Ovary (tissue), 10 donors: ENCODE data around the gene BMP2. TPM values are rescaled to one million over a fixed set of nuclear protein-coding genes. Genes with fewer than 3 reads are reported as not detected.

Source experiments
- DNase-seq, 5 donors: peaks; one replicate each; pipeline ENCODE4 v3.0.0-alpha.2; 2019 to 2020
- H3K27ac ChIP-seq, 2 donors: fragments of 200-600 bp; one replicate each; pipeline versions ENCODE4 v1.5.1 to v1.8.0; 2019 to 2022
- H3K27me3 ChIP-seq: fragments of 200-600 bp; one replicate; pipeline ENCODE4 v1.8.0; 2022
- H3K36me3 ChIP-seq: fragments of 200-600 bp; sonication (generic); one replicate; pipeline ENCODE4 v1.5.1; 2019
- H3K4me1 ChIP-seq: one replicate; pipeline ENCODE4 v1.8.1; 2013; ENCODE audit warnings: mild to moderate bottlenecking, moderate library complexity; ENCODE audit not compliant: insufficient read depth
- H3K4me3 ChIP-seq: fragments of 200-600 bp; sonication (generic); one replicate; pipeline ENCODE4 v1.5.1; 2017
- H3K9me3 ChIP-seq, 2 donors: fragments of 200-600 bp in 1 of 2; sonication (generic) in 1 of 2; one replicate each; pipeline versions ENCODE4 v1.5.1 to v1.8.1; 2013 to 2019; ENCODE audit warnings: mild to moderate bottlenecking in 1 of 2, moderate library complexity in 1 of 2
- EP300 ChIP-seq: sonication (generic); formaldehyde crosslinking; IDR thresholded peaks from one replicate; pipeline ENCODE4 v1.6.1; 2017; ENCODE audit warnings: antibody characterized with exemption
- POLR2A ChIP-seq: fragments of 450-650 bp; IDR thresholded peaks from one replicate; pipeline ENCODE4 v1.6.1; 2017; ENCODE audit warnings: antibody characterized with exemption, mild to moderate bottlenecking, moderate library complexity
- WGBS, 3 donors: extraction: QIAGEN DNeasy Blood & Tissue Kit in 1 of 3; methylation state at CpG; one replicate each; pipeline versions ENCODE4 v1.1.5 to v1.1.7; 2013 to 2017; 5-methylcytosine and 5-hydroxymethylcytosine counted together
- intact Hi-C, 4 donors: fragments of 100-400 bp; cut with DNase I; formaldehyde crosslinking; loops; one replicate each; pipeline versions ENCODE4 v1.11.0 to v1.15.1; 2022 to 2023
- long read RNA-seq, 3 donors: library from polyadenylated mRNA in 2 of 3; unstranded in 2 of 3; transcript quantifications; one replicate each; pipeline ENCODE4 v2.0.0 and lab custom pipeline, GENCODE V29; 2021 to 2026
- polyA plus RNA-seq, 2 donors: library from polyadenylated mRNA; stranded (reverse); fragments of 200-250 nt in 1 of 2; fragments of 350-450 nt in 1 of 2; fragmentation: Illumina TruSeq in 1 of 2; extraction: RNeasy Lipid Tissue Mini Kit (QIAGEN cat#74804) in 1 of 2; gene quantifications; one replicate each; pipeline ENCODE4 v1.2.3, GENCODE V29; 2013 to 2014
- total RNA-seq, 7 donors: library from RNA; depleted of rRNA in 2 of 7; stranded (reverse); fragments of >200 nt in 2 of 7; fragmentation: NEBNext Ultra II Directional in 3 of 7; extraction: Animal tissue kit (Norgen Biotek cat#: 25700) in 3 of 7; gene quantifications; one replicate each; pipeline versions ENCODE4 v1.1.0 to v1.2.4, GENCODE V29; 2016 to 2023
- TF ChIP-seq, protein P1 (sequence below), 3 donors: fragments of 450-650 bp in 2 of 3; fragments of 200-600 bp in 1 of 3; IDR thresholded peaks; one replicate each; pipeline versions ENCODE4 v1.5.1 to v1.8.0; 2016 to 2022; ENCODE audit warnings: antibody characterized with exemption in 3 of 3, mild to moderate bottlenecking in 1 of 3
- donor health status: DM: no; HTN: no; CAD: no; lungs with moderate emphysema.
- donor health status: DM: no; HTN: no; CAD: no.
- donor health status: Bipolar disorder and iron deficiency.
- donor health status: DM: yes; HTN: yes; CAD: no.
- donor health status: DM: no; HTN: no; CAD: no.
- donor health status: DM: yes; HTN: yes; CAD: no.

Gene BMP2
- total RNA-seq (1 to 10 TPM in 5 of 7 donors, under 1 TPM in 2; 0.58 to 9.7 (median 2.3) TPM), polyA plus RNA-seq (1 to 10 TPM; 2.7 to 4.1 TPM)
- long read RNA-seq, donor 1, partial matches to known transcripts, result 1 of 1 reads
- long read RNA-seq, donor 1, other reads (novel, unspliced or antisense), result 0 of 1 reads
- long read RNA-seq, donor 2, transcript BMP2-201 (3 exons, 3,601 nt), result major isoform, 22 of 33 reads
- long read RNA-seq, donor 2, partial matches to known transcripts, result 11 of 33 reads
- long read RNA-seq, donor 2, other reads (novel, unspliced or antisense), result 0 of 33 reads
- long read RNA-seq, donor 3, partial matches to known transcripts, result 0 of 4 reads
- long read RNA-seq, donor 3, other reads (novel, unspliced or antisense), result 2 of 4 reads

DNA sequence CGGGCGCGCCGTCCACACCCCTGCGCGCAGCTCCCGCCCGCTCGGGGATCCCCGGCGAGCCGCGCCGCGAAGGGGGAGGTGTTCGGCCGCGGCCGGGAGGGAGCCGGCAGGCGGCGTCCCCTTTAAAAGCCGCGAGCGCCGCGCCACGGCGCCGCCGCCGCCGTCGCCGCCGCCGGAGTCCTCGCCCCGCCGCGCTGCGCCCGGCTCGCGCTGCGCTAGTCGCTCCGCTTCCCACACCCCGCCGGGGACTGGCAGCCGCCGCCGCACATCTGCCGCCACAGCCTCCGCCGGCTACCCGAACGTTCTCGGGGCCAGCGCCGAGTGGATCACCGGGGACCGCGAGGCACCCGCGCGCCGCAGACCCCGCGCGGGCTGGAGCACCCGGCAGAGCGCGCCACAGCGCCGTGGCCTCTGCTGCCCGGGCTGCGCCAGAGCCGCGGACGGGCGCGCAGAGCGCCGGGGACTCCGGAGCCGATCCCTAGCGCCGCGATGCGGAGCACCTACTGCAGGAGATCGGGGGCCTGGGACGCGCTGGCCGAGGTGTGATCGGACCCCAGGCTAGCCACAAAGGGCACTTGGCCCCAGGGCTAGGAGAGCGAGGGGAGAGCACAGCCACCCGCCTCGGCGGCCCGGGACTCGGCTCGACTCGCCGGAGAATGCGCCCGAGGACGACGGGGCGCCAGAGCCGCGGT lies at the start of gene BMP2:
TSS of gene BMP2 (plus strand) at position 151 of the 692 bp plus-strand sequence. CDS start 2,441 bp downstream, outside the sequence.
- Histone ChIP-seq H3K36me3 (no peaks in the 10 kb centered on the region), H3K27me3 (no peaks in the 10 kb centered on the region), H3K4me1 (peaks cover 9% of the 10 kb centered on the region), H3K9me3 (no peaks in the 10 kb centered on the region), H3K4me3 (peak within 1 kb of the TSS; percentile 45), H3K27ac (peak within 1 kb of the TSS in 1 of 2 donors; percentile 9)
- DNase-seq, result peak; percentile 20 to 64 (median 30)
- intact Hi-C loops, result loop anchor here in 2 of 4 donors (5.0 to 10.0 kb wide), 2 partner anchors 517 to 520 kb away; no protein-coding TSS in a partner anchor
- WGBS, 3 donors, result 0 to 1% (median 1%) methylated on average over 63 to 111 of the region's 112 CpGs
- no peak for TF ChIP-seq POLR2A
- TF ChIP-seq, protein P1, sequence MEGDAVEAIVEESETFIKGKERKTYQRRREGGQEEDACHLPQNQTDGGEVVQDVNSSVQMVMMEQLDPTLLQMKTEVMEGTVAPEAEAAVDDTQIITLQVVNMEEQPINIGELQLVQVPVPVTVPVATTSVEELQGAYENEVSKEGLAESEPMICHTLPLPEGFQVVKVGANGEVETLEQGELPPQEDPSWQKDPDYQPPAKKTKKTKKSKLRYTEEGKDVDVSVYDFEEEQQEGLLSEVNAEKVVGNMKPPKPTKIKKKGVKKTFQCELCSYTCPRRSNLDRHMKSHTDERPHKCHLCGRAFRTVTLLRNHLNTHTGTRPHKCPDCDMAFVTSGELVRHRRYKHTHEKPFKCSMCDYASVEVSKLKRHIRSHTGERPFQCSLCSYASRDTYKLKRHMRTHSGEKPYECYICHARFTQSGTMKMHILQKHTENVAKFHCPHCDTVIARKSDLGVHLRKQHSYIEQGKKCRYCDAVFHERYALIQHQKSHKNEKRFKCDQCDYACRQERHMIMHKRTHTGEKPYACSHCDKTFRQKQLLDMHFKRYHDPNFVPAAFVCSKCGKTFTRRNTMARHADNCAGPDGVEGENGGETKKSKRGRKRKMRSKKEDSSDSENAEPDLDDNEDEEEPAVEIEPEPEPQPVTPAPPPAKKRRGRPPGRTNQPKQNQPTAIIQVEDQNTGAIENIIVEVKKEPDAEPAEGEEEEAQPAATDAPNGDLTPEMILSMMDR (IDR thresholded peaks at IDR 0.05), result no peak
- TF ChIP-seq EP300, result no peak

DNA sequence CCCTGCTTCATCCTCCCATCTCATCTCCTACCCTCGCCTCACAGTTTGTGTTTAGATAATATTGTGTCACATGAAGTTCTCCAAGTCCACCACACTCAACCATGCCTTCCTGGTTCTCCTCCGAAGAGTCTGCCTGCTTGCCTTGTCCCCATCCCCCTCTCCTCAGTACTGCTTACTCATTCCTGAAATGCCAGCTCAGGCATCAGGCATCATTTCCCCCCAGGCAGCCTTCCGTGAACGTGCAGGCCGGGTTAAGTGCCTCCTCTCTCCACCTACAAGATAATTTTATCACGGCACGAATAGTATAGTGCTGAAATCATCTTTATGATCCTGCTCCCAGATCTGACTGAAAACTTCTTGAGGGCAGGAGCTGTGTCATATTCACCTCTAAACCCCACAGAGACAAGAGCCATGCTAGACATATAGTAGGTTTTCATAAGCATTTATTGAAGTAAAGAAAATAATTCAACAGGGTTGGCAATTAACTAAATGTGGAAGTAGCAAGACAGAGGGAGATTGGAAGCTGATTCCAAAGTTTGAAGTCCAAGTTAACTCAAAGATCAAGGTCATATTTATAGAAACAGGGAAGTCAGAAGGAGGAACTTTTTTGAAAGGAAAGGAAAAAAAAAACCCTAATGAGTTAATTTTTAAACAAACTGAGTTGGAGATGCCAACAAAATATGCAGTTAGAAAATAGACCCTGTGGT lies 48.7 kb upstream of the BMP2 start:
- 74 to 79% (median 74%) methylated on average over 7 of the region's 7 CpGs for WGBS, 3 donors
- Histone ChIP-seq H3K27me3 (no peaks in the 10 kb centered on the region), H3K4me3 (no peak overlapping the region), H3K9me3 (no peaks in the 10 kb centered on the region), H3K36me3 (no peaks in the 10 kb centered on the region), H3K4me1 (no peaks in the 10 kb centered on the region), H3K27ac (no peak overlapping the region)
- TF ChIP-seq, protein P1 (IDR thresholded peaks at IDR 0.05), result no peak
- TF ChIP-seq EP300, result no peak
- no peak for TF ChIP-seq POLR2A
- intact Hi-C loops, result no loop called here
- DNase-seq, result no peak

- no peak for TF ChIP-seq POLR2A
- TF ChIP-seq EP300, result no peak
- TF ChIP-seq, protein P1 (IDR thresholded peaks at IDR 0.05), result no peak
- 85 to 89% (median 87%) methylated on average over 4 of the region's 4 CpGs for WGBS, 3 donors
- DNase-seq, result no peak
- H3K9me3 ChIP-seq, result no peaks in the 10 kb centered on the region
- H3K36me3 ChIP-seq, result no peaks in the 10 kb centered on the region
- no peak overlapping the region for H3K27ac ChIP-seq
- H3K4me1 ChIP-seq, result no peaks in the 10 kb centered on the region
- H3K4me3 ChIP-seq, result no peak overlapping the region
- no peaks in the 10 kb centered on the region for H3K27me3 ChIP-seq
- intact Hi-C loops, result no loop called here
Observed at GRCh38 chr20:6719369-6719721, 48.1 kb upstream of the BMP2 start.

GRCh38 chr20:6726761-6727160 lies 40.7 kb upstream of the BMP2 start:
- Histone ChIP-seq H3K4me1 (no peaks in the 10 kb centered on the region), H3K9me3 (no peaks in the 10 kb centered on the region), H3K36me3 (no peaks in the 10 kb centered on the region), H3K27me3 (no peaks in the 10 kb centered on the region), H3K27ac (no peak overlapping the region), H3K4me3 (no peak overlapping the region)
- intact Hi-C loops, result no loop called here
- WGBS, 3 donors, result 26 to 41% (median 31%) methylated on average over 1 of the region's 1 CpG
- DNase-seq, result no peak
- TF ChIP-seq POLR2A (no peak), EP300 (no peak)
- TF ChIP-seq, protein P1 (IDR thresholded peaks at IDR 0.05), result no peak
